Measurements from ENCODE around the gene ST6GALNAC2.

DNA sequence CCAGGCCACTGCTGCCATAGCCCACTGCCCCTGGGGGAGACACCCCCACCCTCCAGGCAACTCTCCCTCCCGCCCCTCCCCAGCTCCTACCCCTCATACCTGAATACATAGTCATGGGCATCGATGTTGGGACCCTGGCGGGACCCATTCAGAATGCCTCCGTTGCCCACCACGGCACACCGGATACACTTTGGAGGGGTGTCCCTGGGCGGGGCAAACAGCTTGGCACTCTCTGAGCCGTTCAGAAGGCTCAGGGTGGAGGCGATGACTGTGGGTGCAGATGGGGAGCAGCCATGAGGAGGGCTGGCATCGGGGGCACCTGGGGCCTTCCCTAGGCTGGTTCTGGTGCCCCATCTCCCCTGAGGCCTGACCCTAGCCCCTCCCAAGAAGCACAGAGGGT is 12.6 kb downstream of the ST6GALNAC2 start:
- TF ChIP-seq POLR2AphosphoS5 (IDR thresholded peaks at IDR 0.05; ENCODE audit: low read depth, low read length), result no peak
- TF ChIP-seq, protein P1, sequence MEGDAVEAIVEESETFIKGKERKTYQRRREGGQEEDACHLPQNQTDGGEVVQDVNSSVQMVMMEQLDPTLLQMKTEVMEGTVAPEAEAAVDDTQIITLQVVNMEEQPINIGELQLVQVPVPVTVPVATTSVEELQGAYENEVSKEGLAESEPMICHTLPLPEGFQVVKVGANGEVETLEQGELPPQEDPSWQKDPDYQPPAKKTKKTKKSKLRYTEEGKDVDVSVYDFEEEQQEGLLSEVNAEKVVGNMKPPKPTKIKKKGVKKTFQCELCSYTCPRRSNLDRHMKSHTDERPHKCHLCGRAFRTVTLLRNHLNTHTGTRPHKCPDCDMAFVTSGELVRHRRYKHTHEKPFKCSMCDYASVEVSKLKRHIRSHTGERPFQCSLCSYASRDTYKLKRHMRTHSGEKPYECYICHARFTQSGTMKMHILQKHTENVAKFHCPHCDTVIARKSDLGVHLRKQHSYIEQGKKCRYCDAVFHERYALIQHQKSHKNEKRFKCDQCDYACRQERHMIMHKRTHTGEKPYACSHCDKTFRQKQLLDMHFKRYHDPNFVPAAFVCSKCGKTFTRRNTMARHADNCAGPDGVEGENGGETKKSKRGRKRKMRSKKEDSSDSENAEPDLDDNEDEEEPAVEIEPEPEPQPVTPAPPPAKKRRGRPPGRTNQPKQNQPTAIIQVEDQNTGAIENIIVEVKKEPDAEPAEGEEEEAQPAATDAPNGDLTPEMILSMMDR (IDR thresholded peaks at IDR 0.05), result no peak
- TF ChIP-seq, protein P2, sequence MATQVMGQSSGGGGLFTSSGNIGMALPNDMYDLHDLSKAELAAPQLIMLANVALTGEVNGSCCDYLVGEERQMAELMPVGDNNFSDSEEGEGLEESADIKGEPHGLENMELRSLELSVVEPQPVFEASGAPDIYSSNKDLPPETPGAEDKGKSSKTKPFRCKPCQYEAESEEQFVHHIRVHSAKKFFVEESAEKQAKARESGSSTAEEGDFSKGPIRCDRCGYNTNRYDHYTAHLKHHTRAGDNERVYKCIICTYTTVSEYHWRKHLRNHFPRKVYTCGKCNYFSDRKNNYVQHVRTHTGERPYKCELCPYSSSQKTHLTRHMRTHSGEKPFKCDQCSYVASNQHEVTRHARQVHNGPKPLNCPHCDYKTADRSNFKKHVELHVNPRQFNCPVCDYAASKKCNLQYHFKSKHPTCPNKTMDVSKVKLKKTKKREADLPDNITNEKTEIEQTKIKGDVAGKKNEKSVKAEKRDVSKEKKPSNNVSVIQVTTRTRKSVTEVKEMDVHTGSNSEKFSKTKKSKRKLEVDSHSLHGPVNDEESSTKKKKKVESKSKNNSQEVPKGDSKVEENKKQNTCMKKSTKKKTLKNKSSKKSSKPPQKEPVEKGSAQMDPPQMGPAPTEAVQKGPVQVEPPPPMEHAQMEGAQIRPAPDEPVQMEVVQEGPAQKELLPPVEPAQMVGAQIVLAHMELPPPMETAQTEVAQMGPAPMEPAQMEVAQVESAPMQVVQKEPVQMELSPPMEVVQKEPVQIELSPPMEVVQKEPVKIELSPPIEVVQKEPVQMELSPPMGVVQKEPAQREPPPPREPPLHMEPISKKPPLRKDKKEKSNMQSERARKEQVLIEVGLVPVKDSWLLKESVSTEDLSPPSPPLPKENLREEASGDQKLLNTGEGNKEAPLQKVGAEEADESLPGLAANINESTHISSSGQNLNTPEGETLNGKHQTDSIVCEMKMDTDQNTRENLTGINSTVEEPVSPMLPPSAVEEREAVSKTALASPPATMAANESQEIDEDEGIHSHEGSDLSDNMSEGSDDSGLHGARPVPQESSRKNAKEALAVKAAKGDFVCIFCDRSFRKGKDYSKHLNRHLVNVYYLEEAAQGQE (IDR thresholded peaks at IDR 0.05; ENCODE audit: insufficient read depth in 1 of 2, low read depth in 2 of 2, low read length in 1 of 2), result no peak
- TF ChIP-seq TCF7L2 (IDR thresholded peaks at IDR 0.05; ENCODE audit: low read depth, low read length), result no peak
- TF ChIP-seq SIN3A (IDR thresholded peaks at IDR 0.05; ENCODE audit: borderline replicate concordance, insufficient read depth, low read depth, low read length), result no peak

Data from Panc1 (cell line).